ENCODE measurements around the gene NTM. TPM values are rescaled to one million over a fixed set of nuclear protein-coding genes. Genes with fewer than 3 reads are reported as not detected.

The NTM gene
- total and polyA plus RNA-seq, 2 of the 8 experiments (the other 6 are each of a cell fraction or from before 2014, with no cell fraction given) = 13.4 to 20.0 TPM

GRCh38 chr11:131982154-131982553 lies 611.7 kb downstream of the NTM start (continued):
- TF ChIP-seq HDAC2 (IDR thresholded peaks at IDR 0.05; ENCODE audit: borderline replicate concordance in 1 of 2, low read depth in 2 of 2, low read length in 2 of 2) = no peak
- no peak for TF ChIP-seq JUN (IDR thresholded peaks at IDR 0.05; ENCODE audit: low read depth, low read length)
- TF ChIP-seq YY1 (IDR thresholded peaks at IDR 0.05; ENCODE audit: low read depth, low read length) = peak; percentile 61; the same call in 1 of the 2 replicates
- no peak for TF ChIP-seq SRF (IDR thresholded peaks at IDR 0.05; ENCODE audit: low read depth, low read length)
- TF ChIP-seq BCL11A (IDR thresholded peaks at IDR 0.05; ENCODE audit: low read depth in 2 of 2, low read length in 2 of 2) = no peak
- no peak for TF ChIP-seq RFX5 (IDR thresholded peaks at IDR 0.05; ENCODE audit: borderline replicate concordance, low read depth, low read length)
- no peak for TF ChIP-seq SIN3A (conservative IDR thresholded peaks at IDR 0.05 in 1 of 2, IDR thresholded peaks at IDR 0.05 in 1 of 2; ENCODE audit: low read depth in 1 of 2, low read length in 2 of 2)
- TF ChIP-seq JUND (IDR thresholded peaks at IDR 0.05; ENCODE audit: low read length) = no peak
- TF ChIP-seq SP1 (IDR thresholded peaks at IDR 0.05; ENCODE audit: low read depth, low read length) = peak; percentile 69
- no peak for TF ChIP-seq RXRA (IDR thresholded peaks at IDR 0.05; ENCODE audit: insufficient read depth, low read depth, low read length)
- TF ChIP-seq CHD7 (IDR thresholded peaks at IDR 0.05; ENCODE audit: insufficient replicate concordance, low read length) = no peak
- TF ChIP-seq SP2 (IDR thresholded peaks at IDR 0.05; ENCODE audit: low read length) = no peak
